HG03469 (cell line): ENCODE measurements around the gene LIF.

Source experiments
- ATAC-seq: cut with Tn5 transposase; IDR thresholded peaks from one replicate; pipeline ENCODE4 v1.9.1; 2021; ENCODE audit warnings: mild to moderate bottlenecking, moderate library complexity, moderate number of reproducible peaks; ENCODE audit not compliant: unreplicated experiment

The LIF gene

GRCh38 chr22:30265131-30265720 lies 18.7 kb upstream of the LIF start:
- ATAC-seq: no peak

- no peak for ATAC-seq
Observed at GRCh38 chr22:30263883-30264282, 17.3 kb upstream of the LIF start.

- no peak for ATAC-seq
Observed at GRCh38 chr22:30262917-30263741, 16.6 kb upstream of the LIF start.

GRCh38 chr22:30262112-30262511 lies 15.6 kb upstream of the LIF start:
- no peak for ATAC-seq

DNA sequence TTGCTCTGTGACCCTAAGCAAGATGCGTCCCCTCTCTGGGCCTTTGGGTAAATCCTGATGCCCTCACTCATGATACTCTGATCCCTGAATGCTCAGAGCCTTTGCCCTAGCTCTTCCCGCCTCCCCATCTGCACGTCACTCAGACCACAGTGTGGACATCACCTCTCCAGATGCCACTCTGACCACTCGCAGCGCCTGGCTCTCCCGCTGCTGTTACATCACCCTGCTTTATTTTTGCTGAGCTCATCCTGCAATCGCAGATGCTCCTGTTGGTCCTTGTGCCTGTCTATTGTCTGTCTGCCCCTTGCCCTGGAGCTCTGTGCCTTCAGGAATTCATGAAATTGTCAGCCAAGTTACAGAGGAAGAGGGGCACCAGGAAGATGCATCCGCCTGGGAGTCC lies 14.6 kb upstream of the LIF start:
- no peak for ATAC-seq

DNA sequence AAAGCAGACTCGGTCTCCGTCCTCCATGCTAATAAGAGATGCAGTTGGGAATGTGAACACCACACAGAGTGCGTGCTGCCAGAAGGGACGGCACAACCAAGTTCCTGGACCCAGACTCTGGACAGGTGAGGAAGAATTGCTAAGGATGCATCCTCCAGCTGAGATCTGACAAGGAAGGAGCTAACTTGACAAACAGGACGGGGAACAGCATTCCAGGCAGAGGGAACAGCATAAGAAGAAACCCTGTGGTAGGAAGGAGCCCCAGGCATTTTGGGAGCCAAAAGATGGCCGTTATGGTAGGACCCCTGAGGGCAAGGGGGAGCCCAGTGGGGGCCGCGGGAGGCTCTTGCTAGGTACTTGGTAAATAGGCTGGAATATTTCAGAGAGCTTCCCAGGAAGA lies 14.1 kb upstream of the LIF start:
- no peak for ATAC-seq

GRCh38 chr22:30260276-30260675 lies 13.7 kb upstream of the LIF start:
- no peak for ATAC-seq

DNA sequence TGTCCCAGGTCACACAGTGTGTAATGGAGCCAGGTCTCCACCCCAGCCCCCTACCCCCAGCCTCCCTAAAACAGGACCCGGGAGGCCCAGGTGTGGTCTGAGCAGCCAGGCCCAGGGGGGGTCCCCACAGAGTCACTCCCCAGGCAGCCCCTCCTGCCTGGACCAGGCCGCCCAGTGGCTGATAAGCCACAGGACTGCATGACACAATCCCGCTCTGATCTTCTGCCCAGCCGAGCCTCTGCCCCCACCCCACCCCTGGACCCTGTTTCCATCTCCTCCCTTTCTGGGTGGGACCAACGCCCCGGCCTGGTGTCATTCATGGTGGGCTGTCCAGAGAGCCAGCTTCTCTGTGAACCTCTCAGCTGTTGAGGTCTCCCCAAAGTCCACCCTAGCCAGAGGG lies 7.8 kb upstream of the LIF start:
- no peak for ATAC-seq

GRCh38 chr22:30253205-30253852 lies 6.8 kb upstream of the LIF start:
- no peak for ATAC-seq

DNA sequence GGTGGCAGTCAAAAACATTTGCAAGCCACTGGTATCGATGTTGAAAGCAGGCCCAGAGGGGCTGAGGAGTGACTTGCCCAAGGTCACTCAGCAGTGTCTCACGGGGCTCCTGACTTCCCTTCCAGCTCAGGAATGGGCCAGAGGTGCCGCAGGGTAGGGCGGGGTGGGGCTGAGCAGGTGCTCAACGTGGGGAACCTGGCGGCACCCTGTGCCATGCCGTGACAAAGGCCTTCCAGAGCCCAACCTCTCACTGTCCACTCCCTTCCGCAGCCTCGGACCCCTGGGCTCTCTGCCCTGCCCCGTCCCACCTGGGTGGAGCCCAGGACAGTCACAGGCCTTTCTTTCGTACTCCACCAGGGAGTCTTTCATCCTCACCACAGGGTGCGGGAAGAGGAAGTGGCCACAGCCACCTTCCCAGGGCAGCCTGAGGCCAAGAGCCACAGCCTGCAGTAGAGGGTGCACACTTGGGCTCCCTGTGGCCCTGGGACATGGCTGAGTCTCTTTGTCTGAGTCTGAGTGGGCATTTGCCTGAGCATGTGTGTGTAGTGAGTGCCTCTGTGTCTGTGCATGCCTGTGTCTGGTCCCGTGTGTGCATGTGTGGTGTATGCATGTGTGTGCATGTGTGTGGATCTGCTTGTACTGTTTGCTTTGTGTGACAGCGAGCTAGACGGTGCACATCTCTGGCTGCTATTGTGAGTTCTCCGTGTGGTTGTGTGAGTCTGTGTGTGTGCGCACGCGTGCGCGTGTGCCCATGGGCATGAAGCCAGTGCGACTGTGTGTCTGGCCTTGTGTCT lies 6.0 kb upstream of the LIF start:
- no peak for ATAC-seq

- no peak for ATAC-seq
Observed at GRCh38 chr22:30251711-30252110, 5.2 kb upstream of the LIF start.

DNA sequence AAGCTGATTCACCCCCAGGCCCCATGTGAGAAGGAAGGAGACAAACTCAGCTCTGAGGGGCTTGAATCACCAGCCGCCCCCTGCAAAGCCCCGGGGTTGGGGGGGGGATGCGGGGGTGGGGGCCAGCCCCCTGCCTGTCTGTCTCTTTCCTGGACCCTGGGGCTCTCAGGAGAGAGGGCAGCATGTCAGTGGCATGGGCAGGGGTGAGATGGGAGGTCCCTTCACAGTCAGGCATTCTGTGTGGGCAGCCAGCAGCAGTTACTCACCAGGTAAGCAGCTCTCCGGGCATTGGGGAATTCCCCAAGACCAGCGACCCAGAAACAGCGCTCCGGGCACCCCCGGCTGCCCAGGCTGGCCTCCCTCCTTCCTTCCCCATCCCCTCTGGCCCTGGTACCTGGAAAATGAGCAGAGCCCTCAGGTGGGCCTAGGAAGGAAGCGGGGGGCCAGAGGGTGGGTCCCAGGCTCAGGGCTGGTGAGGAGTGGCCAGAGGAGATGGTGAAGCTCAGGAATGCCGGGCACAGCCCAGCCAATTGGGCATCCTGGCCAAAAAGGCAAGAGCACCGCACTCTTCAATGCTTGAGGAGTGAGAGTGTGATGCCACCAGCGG lies 4.2 kb upstream of the LIF start:
- no peak for ATAC-seq

GRCh38 chr22:30250039-30250565 lies 3.5 kb upstream of the LIF start:
- ATAC-seq: no peak

- ATAC-seq: no peak
Observed at GRCh38 chr22:30249049-30250038, 2.8 kb upstream of the LIF start.

DNA sequence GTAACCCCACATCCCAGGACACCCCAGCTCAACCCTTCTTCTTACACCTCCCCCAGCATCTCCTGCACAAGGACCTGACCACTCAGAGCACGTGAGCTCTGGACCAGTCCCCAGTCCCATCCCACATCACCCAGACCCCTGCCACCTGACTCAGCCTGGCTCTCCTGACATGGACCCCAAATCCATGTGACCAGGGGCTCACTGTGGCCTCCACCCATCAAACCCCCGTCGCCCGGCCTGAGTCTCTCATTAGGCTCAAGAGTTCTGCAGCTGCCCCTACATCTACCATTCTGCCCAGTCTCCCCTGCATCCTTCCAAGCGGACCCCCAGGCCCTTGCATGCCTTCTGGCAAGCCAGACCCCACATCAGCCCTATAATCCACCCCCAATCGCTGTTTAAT lies 1.9 kb upstream of the LIF start:
- no peak for ATAC-seq

DNA sequence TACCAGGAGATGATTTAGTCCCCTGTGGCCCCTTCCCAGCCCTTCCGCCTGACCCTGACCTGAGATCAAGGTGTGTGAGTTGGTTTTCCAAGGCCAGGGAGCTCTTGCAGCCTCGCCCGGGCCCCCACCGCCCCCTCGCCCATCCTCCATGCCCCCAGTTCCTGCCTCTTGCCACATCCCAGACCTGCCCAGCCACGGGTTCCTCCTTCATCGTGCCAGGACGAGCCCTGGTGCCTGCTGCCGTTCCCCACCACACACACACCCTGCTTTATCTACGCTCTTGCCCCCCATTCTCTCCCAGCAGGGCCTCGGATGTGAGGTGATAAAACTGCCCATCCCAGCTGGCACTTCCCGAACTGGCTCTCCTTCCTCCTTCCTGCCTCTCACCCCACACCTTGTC lies 1.4 kb upstream of the LIF start:
- no peak for ATAC-seq

GRCh38 chr22:30247561-30247960 lies 1.0 kb upstream of the LIF start:
- ATAC-seq: no peak

DNA sequence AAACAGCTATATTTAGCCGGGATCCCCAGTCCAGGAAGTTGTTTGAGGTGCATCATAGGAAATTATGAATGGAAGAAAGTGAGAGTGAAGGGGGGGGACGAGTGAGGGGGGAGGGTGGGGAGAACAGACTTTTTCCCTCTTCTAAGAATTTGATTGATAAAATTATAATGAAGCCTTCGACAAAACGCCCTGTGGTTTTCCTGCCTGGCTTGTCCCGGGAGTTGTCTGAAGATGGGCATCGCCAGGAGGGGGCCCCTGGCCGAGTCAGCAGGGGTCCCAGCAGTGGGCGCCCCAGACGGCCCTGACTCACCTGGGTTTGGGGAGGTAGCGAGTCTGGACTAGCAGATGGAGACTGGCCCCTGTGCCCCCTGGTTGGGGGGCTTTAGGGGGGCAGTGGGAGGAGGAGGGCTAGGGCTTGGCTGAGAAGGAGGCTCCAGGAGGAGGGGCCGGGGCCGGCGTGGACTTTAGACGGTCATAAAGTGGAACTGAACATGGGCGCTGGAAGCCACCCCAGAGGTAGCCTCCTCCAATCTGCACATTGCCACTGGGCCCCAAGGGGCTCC lies 336 bp upstream of the LIF start:
- no peak for ATAC-seq
